Breast epithelium (tissue), 4 donors: ENCODE data around the gene EHD4. TPM values are rescaled to one million over a fixed set of nuclear protein-coding genes. Genes with fewer than 3 reads are reported as not detected.

Experiments
- DNase-seq, 2 donors: peaks; one replicate each; pipeline ENCODE4 v3.0.0-alpha.2; 2019; ENCODE audit warnings: low spot score in 2 of 2
- H3K27ac ChIP-seq, 2 donors: fragments of 200-600 bp; sonication (generic) in 1 of 2; one replicate each; pipeline ENCODE4 v1.5.1; 2016 to 2019; ENCODE audit warnings: mild to moderate bottlenecking in 1 of 2
- H3K27me3 ChIP-seq, 2 donors: fragments of 200-600 bp; sonication (generic) in 1 of 2; one replicate each; pipeline versions ENCODE4 v1.5.1 to v1.6.0; 2017 to 2019; ENCODE audit warnings: control low read depth in 1 of 2, mild to moderate bottlenecking in 1 of 2
- H3K36me3 ChIP-seq: fragments of 200-600 bp; one replicate; pipeline ENCODE4 v1.5.1; 2019
- H3K4me1 ChIP-seq, 2 donors: fragments of 200-600 bp; sonication (generic); one replicate each; pipeline ENCODE4 v1.5.1; 2016 to 2019; ENCODE audit warnings: control low read depth in 1 of 2
- H3K4me3 ChIP-seq, 3 donors: fragments of 200-600 bp; sonication (generic); 1 replicate in 2 of 3; 2 replicates in 1 of 3; pipeline ENCODE4 v1.5.1; 2016 to 2019; ENCODE audit warnings: mild to moderate bottlenecking in 3 of 3, moderate library complexity in 2 of 3
- H3K9me3 ChIP-seq, 2 donors: fragments of 200-600 bp; sonication (generic) in 1 of 2; one replicate each; pipeline ENCODE4 v1.5.1; 2016 to 2019; ENCODE audit warnings: control low read depth in 1 of 2
- POLR2A ChIP-seq: fragments of 450-650 bp; IDR thresholded peaks from one replicate; pipeline ENCODE4 v1.6.1; 2016; ENCODE audit warnings: antibody characterized with exemption, mild to moderate bottlenecking, moderate library complexity
- POLR2AphosphoS5 ChIP-seq, 3 donors: sonication (generic); formaldehyde crosslinking; IDR thresholded peaks; one replicate each; pipeline ENCODE4 v1.6.1; 2017; ENCODE audit warnings: antibody characterized with exemption in 3 of 3
- intact Hi-C: fragments of 100-400 bp; cut with DNase I; formaldehyde crosslinking; loops from one replicate; pipeline ENCODE4 v1.15.1; 2023; ENCODE audit warnings: low total_unique reads
- total RNA-seq, 3 donors: library from RNA; depleted of rRNA; stranded (reverse); fragments of >200 nt; gene quantifications; one replicate each; pipeline ENCODE4 v1.1.0, GENCODE V29; 2016
- TF ChIP-seq, protein P1 (sequence below), 3 donors: fragments of 450-650 bp; IDR thresholded peaks; one replicate each; pipeline ENCODE4 v1.5.1; 2016 to 2017; ENCODE audit warnings: antibody characterized with exemption in 3 of 3, mild to moderate bottlenecking in 3 of 3, moderate library complexity in 3 of 3

EHD4 gene
- total RNA-seq, 3 donors from 2014 or later = 30.2 to 30.5 (median 30.4) TPM

GRCh38 chr15:41903782-41904181 lies 68.6 kb downstream of the EHD4 start:
- no peaks in the 10 kb centered on the region for H3K36me3 ChIP-seq
- DNase-seq = no peak
- intact Hi-C loops = loop anchor here (5.0 kb wide), 1 partner anchor 131 kb away; the partner anchor contains the start of gene MAPKBP1
- H3K4me3 ChIP-seq = no peak overlapping the region
- no peak overlapping the region for H3K27ac ChIP-seq
- TF ChIP-seq POLR2AphosphoS5 (IDR thresholded peaks at IDR 0.05) (no peak), POLR2A (no peak)
- TF ChIP-seq, protein P1, sequence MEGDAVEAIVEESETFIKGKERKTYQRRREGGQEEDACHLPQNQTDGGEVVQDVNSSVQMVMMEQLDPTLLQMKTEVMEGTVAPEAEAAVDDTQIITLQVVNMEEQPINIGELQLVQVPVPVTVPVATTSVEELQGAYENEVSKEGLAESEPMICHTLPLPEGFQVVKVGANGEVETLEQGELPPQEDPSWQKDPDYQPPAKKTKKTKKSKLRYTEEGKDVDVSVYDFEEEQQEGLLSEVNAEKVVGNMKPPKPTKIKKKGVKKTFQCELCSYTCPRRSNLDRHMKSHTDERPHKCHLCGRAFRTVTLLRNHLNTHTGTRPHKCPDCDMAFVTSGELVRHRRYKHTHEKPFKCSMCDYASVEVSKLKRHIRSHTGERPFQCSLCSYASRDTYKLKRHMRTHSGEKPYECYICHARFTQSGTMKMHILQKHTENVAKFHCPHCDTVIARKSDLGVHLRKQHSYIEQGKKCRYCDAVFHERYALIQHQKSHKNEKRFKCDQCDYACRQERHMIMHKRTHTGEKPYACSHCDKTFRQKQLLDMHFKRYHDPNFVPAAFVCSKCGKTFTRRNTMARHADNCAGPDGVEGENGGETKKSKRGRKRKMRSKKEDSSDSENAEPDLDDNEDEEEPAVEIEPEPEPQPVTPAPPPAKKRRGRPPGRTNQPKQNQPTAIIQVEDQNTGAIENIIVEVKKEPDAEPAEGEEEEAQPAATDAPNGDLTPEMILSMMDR (IDR thresholded peaks at IDR 0.05) = no peak
- no peaks in the 10 kb centered on the region for H3K9me3 ChIP-seq
- no peaks in the 10 kb centered on the region for H3K4me1 ChIP-seq
- no peaks in the 10 kb centered on the region for H3K27me3 ChIP-seq

DNA sequence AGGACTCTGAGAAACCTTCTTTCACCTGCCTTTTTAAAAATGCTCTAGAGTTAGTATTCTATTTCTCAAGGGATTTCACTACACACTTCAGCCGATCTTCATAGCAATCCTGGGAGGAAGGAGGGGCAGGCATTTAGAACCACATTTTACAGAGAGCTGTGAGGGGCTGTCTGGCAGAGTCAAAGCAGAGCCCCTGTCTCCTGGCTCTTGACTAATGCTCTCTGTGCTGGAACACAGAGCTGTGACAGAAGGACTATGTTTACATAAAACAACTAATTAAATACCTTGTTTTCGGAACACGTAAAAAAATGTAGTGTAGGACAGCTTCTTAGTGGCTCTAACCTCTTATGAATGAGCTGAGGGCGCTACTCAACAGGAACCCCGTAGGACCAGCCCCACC lies 70.9 kb downstream of the EHD4 start:
- Histone ChIP-seq H3K4me1 (no peaks in the 10 kb centered on the region), H3K36me3 (no peaks in the 10 kb centered on the region), H3K9me3 (no peaks in the 10 kb centered on the region), H3K27me3 (no peaks in the 10 kb centered on the region), H3K4me3 (no peak overlapping the region), H3K27ac (no peak overlapping the region)
- TF ChIP-seq, protein P1 (IDR thresholded peaks at IDR 0.05) = no peak
- TF ChIP-seq POLR2A (no peak), POLR2AphosphoS5 (IDR thresholded peaks at IDR 0.05) (no peak)
- intact Hi-C loops = loop anchor here (5.0 kb wide), 1 partner anchor 129 kb away; the partner anchor contains the start of gene MAPKBP1
- no peak for DNase-seq

DNA sequence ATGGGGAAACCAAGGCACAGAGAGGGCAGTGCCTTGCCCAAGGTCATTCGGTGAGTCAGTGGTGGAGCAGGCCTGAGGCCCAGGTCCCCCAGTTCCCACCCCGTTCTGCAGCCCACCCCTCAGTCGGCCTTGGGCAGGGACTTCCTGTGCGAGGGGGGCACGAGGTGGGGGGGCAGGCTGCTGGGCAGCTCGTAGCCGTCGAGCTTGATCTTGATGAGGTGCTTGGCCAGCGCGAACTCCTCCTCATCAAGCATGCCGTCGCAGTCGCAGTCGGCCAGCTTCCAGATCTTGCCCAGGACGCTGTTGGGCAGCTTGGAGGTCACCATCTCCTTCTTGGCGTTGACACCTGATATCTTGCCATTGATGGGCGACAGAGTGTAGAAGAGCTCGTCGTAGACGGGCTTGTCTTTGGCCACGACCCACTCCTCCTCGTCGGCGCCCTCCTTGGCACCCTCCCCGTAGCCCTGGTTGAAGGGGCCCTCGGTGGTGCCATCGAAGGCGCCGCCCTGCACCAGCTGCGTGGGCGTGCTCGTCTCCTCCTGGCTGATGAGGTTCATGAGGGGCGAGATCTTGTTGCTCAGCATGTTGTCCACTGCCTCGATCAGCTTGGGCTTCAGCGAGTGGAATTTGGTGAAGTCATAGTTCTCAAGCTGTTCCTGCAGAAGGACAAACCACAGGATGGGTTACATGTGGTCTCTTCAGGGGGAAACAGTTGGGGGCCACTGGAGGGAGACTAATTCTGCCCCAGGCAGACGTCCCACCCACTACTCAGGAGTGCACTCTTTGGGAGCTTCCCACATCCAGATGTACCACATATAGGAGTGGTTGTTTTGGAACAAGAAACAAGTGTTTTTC lies 71.6 kb downstream of the EHD4 start:
- Histone ChIP-seq H3K36me3 (no peaks in the 10 kb centered on the region), H3K27ac (no peak overlapping the region), H3K27me3 (no peaks in the 10 kb centered on the region), H3K4me3 (no peak overlapping the region), H3K9me3 (no peaks in the 10 kb centered on the region), H3K4me1 (no peaks in the 10 kb centered on the region)
- intact Hi-C loops = loop anchor here (5.0 kb wide), 1 partner anchor 128 kb away; the partner anchor contains the start of gene MAPKBP1
- TF ChIP-seq POLR2A (no peak), POLR2AphosphoS5 (IDR thresholded peaks at IDR 0.05) (no peak)
- TF ChIP-seq, protein P1 (IDR thresholded peaks at IDR 0.05) = no peak
- DNase-seq = no peak

GRCh38 chr15:41899854-41900442 lies 72.4 kb downstream of the EHD4 start:
- Histone ChIP-seq H3K4me3 (no peak overlapping the region), H3K27me3 (no peaks in the 10 kb centered on the region), H3K27ac (no peak overlapping the region), H3K9me3 (no peaks in the 10 kb centered on the region), H3K4me1 (peaks cover 1 to 4% of the 10 kb centered on the region in 2 donors), H3K36me3 (no peaks in the 10 kb centered on the region)
- TF ChIP-seq POLR2A = no peak
- no peak for TF ChIP-seq POLR2AphosphoS5 (IDR thresholded peaks at IDR 0.05)
- TF ChIP-seq, protein P1 (IDR thresholded peaks at IDR 0.05) = no peak
- intact Hi-C loops = loop anchor here (5.0 to 10.0 kb wide), 2 partner anchors 128 to 315 kb away; partner anchors contain the start of gene MAPKBP1
- DNase-seq = no peak

DNA sequence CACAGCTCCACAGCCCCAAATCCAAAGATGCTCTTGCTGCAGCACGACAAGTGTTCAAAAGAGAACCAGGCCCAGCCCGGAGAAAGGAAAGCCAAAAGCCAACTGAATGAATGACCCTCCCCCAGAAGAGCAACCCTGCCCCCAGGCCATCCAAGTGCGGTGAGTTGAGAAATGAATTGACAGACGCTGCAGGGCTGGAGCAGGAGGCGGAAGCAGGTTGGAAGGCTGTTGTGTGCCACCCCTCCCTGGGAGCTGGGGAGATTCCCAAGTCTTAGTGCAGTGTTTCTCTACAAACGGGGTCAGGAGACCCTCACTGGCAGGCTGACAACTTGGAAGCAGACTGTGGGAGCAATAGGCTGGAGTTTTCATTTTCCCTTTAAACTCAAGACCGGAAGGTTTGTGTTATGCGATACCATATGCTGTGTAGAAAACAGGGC lies 75.0 kb downstream of the EHD4 start:
- H3K9me3 ChIP-seq = no peaks in the 10 kb centered on the region
- H3K36me3 ChIP-seq = no peaks in the 10 kb centered on the region
- H3K27me3 ChIP-seq = no peaks in the 10 kb centered on the region
- TF ChIP-seq POLR2A (no peak), POLR2AphosphoS5 (IDR thresholded peaks at IDR 0.05) (no peak)
- TF ChIP-seq, protein P1 (IDR thresholded peaks at IDR 0.05) = no peak
- H3K27ac ChIP-seq = no peak overlapping the region
- peaks cover 5 to 19% of the 10 kb centered on the region in 2 donors for H3K4me1 ChIP-seq
- intact Hi-C loops = loop anchor here (10.0 kb wide), 1 partner anchor 317 kb away; no protein-coding TSS in a partner anchor
- no peak for DNase-seq
- no peak overlapping the region for H3K4me3 ChIP-seq
